Lower leg skin (tissue), 3 donors: Measurements from ENCODE around the gene MRPL32.

Source experiments
- POLR2A ChIP-seq, 2 donors: fragments of 450-650 bp; IDR thresholded peaks; one replicate each; pipeline ENCODE4 v1.6.1; 2016 to 2017; ENCODE audit warnings: antibody characterized with exemption in 2 of 2, mild to moderate bottlenecking in 1 of 2, moderate library complexity in 1 of 2
- TF ChIP-seq, protein P1 (sequence below), 3 donors: fragments of 450-650 bp; IDR thresholded peaks; one replicate each; pipeline ENCODE4 v1.5.1; 2016; ENCODE audit warnings: antibody characterized with exemption in 3 of 3, mild to moderate bottlenecking in 3 of 3, moderate library complexity in 2 of 3

DNA sequence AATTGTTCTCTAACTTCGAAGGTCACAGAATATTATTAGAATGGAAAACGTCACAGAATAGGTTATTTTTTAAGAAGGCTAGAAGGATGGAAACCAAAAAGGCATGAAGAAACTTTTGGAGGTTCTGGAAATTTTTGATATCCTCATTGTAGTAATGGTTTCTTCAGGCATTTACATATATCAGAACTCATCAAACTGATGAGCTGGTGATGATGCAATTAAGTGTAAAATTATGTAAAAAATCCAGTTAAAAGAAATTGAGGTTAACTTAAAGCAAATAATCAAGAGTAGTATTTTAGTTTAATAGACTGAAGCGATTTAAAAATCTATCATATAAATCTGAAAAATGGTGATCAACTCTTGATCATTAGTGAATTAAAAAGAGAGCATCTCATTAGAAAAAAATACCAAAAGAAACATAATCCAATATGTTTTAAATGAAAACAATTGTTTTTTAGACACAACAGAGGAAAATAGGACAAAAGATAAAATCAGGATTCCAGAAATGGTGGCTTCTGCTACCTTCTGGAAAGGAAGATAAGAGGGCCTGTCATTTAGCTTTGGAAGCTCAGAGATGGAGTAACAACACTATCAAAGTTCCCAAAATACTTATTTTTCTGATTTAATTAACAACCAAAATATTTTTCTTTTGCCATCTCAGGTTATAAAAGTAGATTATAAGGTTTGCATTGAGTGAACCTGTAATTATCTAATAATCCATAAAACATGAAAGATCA is 10.0 kb upstream of the MRPL32 start:
- TF ChIP-seq, protein P1, sequence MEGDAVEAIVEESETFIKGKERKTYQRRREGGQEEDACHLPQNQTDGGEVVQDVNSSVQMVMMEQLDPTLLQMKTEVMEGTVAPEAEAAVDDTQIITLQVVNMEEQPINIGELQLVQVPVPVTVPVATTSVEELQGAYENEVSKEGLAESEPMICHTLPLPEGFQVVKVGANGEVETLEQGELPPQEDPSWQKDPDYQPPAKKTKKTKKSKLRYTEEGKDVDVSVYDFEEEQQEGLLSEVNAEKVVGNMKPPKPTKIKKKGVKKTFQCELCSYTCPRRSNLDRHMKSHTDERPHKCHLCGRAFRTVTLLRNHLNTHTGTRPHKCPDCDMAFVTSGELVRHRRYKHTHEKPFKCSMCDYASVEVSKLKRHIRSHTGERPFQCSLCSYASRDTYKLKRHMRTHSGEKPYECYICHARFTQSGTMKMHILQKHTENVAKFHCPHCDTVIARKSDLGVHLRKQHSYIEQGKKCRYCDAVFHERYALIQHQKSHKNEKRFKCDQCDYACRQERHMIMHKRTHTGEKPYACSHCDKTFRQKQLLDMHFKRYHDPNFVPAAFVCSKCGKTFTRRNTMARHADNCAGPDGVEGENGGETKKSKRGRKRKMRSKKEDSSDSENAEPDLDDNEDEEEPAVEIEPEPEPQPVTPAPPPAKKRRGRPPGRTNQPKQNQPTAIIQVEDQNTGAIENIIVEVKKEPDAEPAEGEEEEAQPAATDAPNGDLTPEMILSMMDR (IDR thresholded peaks at IDR 0.05) = no peak
- TF ChIP-seq POLR2A (IDR thresholded peaks at IDR 0.05) = no peak
